ENCODE results near the gene CD3E.

GRCh38 chr11:118276422-118276821 is 28.1 kb upstream of the CD3E start:
- TF ChIP-seq CTCF (IDR thresholded peaks at IDR 0.05 in 8 of 11, conservative IDR thresholded peaks at IDR 0.05 in 3 of 11) (no peak), POLR2A (IDR thresholded peaks at IDR 0.05) (no peak)
